ENCODE data around the gene PTPRT. TPM values are rescaled to one million over a fixed set of nuclear protein-coding genes. Genes with fewer than 3 reads are reported as not detected.

PTPRT gene
- total and polyA plus RNA-seq, 10 of the 15 experiments (the other 5 are each of a cell fraction or from before 2014, with no cell fraction given) = not detected

GRCh38 chr20:42192321-42192720 is 997.4 kb downstream of the PTPRT start:
- Histone ChIP-seq H3K27ac (ENCODE audit: control insufficient read depth, insufficient read depth) (no peak overlapping the region), H3K4me3 (no peak overlapping the region), H3K79me2 (ENCODE audit: control insufficient read depth, insufficient read depth, low read length) (no peaks in the 10 kb centered on the region), H3K27me3 (replicated peaks in 1 of 2; ENCODE audit: control insufficient read depth in 2 of 2, insufficient read depth in 2 of 2, low read length in 1 of 2) (no peaks in the 10 kb centered on the region; a peak in 1 of 4 replicates), H4K20me1 (ENCODE audit: control insufficient read depth, insufficient read depth) (no peaks in the 10 kb centered on the region), H2AFZ (ENCODE audit: control insufficient read depth, low read depth, low read length) (no peak overlapping the region), H3K9ac (ENCODE audit: control insufficient read depth, insufficient read depth, low read length) (no peak overlapping the region), H3K36me3 (ENCODE audit: control insufficient read depth in 2 of 2, insufficient read depth in 2 of 2, low read length in 1 of 2) (no peaks in the 10 kb centered on the region), H3K9me3 (replicated peaks; ENCODE audit: control insufficient read depth, insufficient read depth, low read length) (no peaks in the 10 kb centered on the region; the same call in 2 of the 3 replicates), H3K4me1 (ENCODE audit: control insufficient read depth, insufficient read depth, low read length) (no peaks in the 10 kb centered on the region), H3K4me2 (ENCODE audit: control insufficient read depth, insufficient read depth) (no peak overlapping the region)
- BruUV-seq (replicated peaks) = no TSS peak
- DNase-seq (ENCODE audit: low read depth, low spot score) (no peak), FAIRE-seq (no peak), ATAC-seq (no peak)
- in situ Hi-C loops (cut with MboI) (no loop called here), intact Hi-C loops (cut with micrococcal nuclease; ENCODE audit: unreplicated experiment) (loop anchor here (5.0 kb wide), 1 partner anchor 995 kb away; the partner anchor contains the start of gene PTPRT)
- POLR2A ChIA-PET = no interaction called here
- SMC1A ChIA-PET (ENCODE audit: uncharacterized antibody, unreplicated experiment) = no interaction called here
- 0% methylated on average over 2 of the region's 2 CpGs for whole genome bisulfite sequencing (ENCODE audit: insufficient coverage, insufficient replicate concordance, low lambda C conversion rate, missing lambda C conversion rate)
- TF ChIP-seq CHD1 (IDR thresholded peaks at IDR 0.05; ENCODE audit: low read depth, low read length) = no peak
- TF ChIP-seq NR2F1 (conservative IDR thresholded peaks at IDR 0.05) = no peak
- no peak for TF ChIP-seq FOS (IDR thresholded peaks at IDR 0.05; ENCODE audit: borderline replicate concordance, extremely low read depth, insufficient read length)
- TF ChIP-seq MEF2A (IDR thresholded peaks at IDR 0.05; ENCODE audit: insufficient read depth, low read depth, low read length) = no peak
- TF ChIP-seq SIN3A (IDR thresholded peaks at IDR 0.05; ENCODE audit: low read depth, low read length) = no peak
- no peak for TF ChIP-seq NFYB (IDR thresholded peaks at IDR 0.05; ENCODE audit: insufficient read depth, low read depth, low read length)
- no peak for TF ChIP-seq HDGF (IDR thresholded peaks at IDR 0.05)
- TF ChIP-seq EZH2 (IDR thresholded peaks at IDR 0.05; ENCODE audit: borderline replicate concordance, control insufficient read depth, low read depth, low read length) = no peak
- TF ChIP-seq RB1 (IDR thresholded peaks at IDR 0.05; ENCODE audit: borderline replicate concordance) = no peak
- TF ChIP-seq USF1 (IDR thresholded peaks at IDR 0.05; ENCODE audit: borderline replicate concordance, extremely low read length, insufficient read depth, low read depth, low read length) = no peak
- no peak for TF ChIP-seq POLR2A (IDR thresholded peaks at IDR 0.05; ENCODE audit: low read depth, low read length)
- no peak for TF ChIP-seq IRF3 (IDR thresholded peaks at IDR 0.05)
- TF ChIP-seq PML (IDR thresholded peaks at IDR 0.05; ENCODE audit: low read length) = no peak
- TF ChIP-seq ATF7 (IDR thresholded peaks at IDR 0.05; ENCODE audit: low read depth) = no peak
- TF ChIP-seq GATAD2B (conservative IDR thresholded peaks at IDR 0.05; ENCODE audit: low read depth) = no peak
- no peak for TF ChIP-seq PBX3 (IDR thresholded peaks at IDR 0.05; ENCODE audit: insufficient replicate concordance, low read depth, low read length)
- no peak for TF ChIP-seq ZNF24 (IDR thresholded peaks at IDR 0.05)
- TF ChIP-seq CBX5 (IDR thresholded peaks at IDR 0.05; ENCODE audit: low read depth) = no peak
- RAD21 ChIA-PET (ENCODE audit: unreplicated experiment) = no interaction called here
- CTCF ChIA-PET = no interaction called here
